H1 (cell line): ENCODE data around the gene ELOVL2.

Experiments
- BRCA1 ChIP-seq: IDR thresholded peaks from 2 replicates; pipeline ENCODE4 v1.6.1; 2012; ENCODE audit warnings: low read depth, low read length, improper control_type of control experiment
- CBX5 ChIP-seq: fragments of 300-800, 300-1000 bp; sonication (generic); IDR thresholded peaks from 2 replicates; pipeline ENCODE4 v1.7.1; 2016; ENCODE audit warnings: antibody characterized with exemption, low read length, low read depth
- CHD1 ChIP-seq: IDR thresholded peaks from 2 replicates; pipeline ENCODE4 v1.6.1; 2012; ENCODE audit warnings: low read depth, low read length, improper control_type of control experiment
- EGR1 ChIP-seq: IDR thresholded peaks from 2 replicates; pipeline ENCODE4 v1.6.1; 2011; ENCODE audit warnings: low read depth, low read length, borderline replicate concordance
- GTF2F1 ChIP-seq: IDR thresholded peaks from 2 replicates; pipeline ENCODE4 v1.6.1; 2012; ENCODE audit warnings: low read depth, low read length, improper control_type of control experiment, borderline replicate concordance
- NRF1 ChIP-seq: IDR thresholded peaks from 2 replicates; pipeline ENCODE4 v1.6.1; 2011; ENCODE audit warnings: mild to moderate bottlenecking, low read depth, low read length, improper control_type of control experiment
- RAD21 ChIP-seq, 2 experiments: IDR thresholded peaks in 1 of 2; conservative IDR thresholded peaks in 1 of 2; 2 replicates each; pipeline ENCODE4 v1.6.1; 2011; ENCODE audit warnings: low read depth in 2 of 2, low read length in 2 of 2, improper control_type of control experiment in 1 of 2, inconsistent platforms in 1 of 2, mild to moderate bottlenecking in 1 of 2, moderate library complexity in 1 of 2
- RXRA ChIP-seq: IDR thresholded peaks from 2 replicates; pipeline ENCODE4 v1.6.1; 2011; ENCODE audit warnings: low read depth, mild to moderate bottlenecking, low read length, moderate library complexity; ENCODE audit not compliant: insufficient read depth
- SP1 ChIP-seq: IDR thresholded peaks from 2 replicates; pipeline ENCODE4 v1.6.1; 2011; ENCODE audit warnings: low read depth, low read length
- TCF12 ChIP-seq: IDR thresholded peaks from 2 replicates; pipeline ENCODE4 v1.6.1; 2011; ENCODE audit warnings: low read depth, mild to moderate bottlenecking, low read length
- YY1 ChIP-seq: IDR thresholded peaks from 2 replicates; pipeline ENCODE4 v1.6.1; 2011; ENCODE audit warnings: low read depth, mild to moderate bottlenecking, low read length
- TF ChIP-seq, protein P1 (sequence below), 3 experiments: IDR thresholded peaks; 1 replicate in 2 of 3; 2 replicates in 1 of 3; pipeline versions ENCODE4 v1.5.1 to v1.6.1; 2011; ENCODE audit warnings: low read length in 3 of 3, mild to moderate bottlenecking in 3 of 3, inconsistent platforms in 2 of 3, low read depth in 1 of 3, moderate library complexity in 1 of 3; ENCODE audit not compliant: insufficient read depth in 1 of 3; ENCODE audit errors: control extremely low read depth in 1 of 3
- TF ChIP-seq, protein P2 (sequence below): IDR thresholded peaks from 2 replicates; pipeline ENCODE4 v1.6.1; 2012; ENCODE audit warnings: inconsistent platforms

DNA sequence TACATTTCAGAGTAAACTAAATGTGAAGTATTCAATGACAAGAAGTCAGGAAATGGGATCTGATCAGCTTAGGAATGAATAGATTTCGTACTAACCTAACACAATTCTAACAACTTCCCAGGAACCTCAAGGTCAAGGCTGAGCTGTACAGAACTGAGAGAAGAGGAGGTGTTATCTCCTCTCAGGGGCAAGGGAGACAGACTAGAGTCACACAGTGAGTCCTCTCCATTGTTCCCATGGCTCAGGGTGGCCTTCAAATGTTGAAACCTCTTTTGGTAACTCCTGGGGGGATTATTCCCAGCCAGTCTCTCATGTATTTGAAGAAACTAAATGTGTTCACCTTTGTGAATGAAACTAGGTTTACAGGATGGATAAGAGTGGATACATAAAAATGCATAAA is 27.7 kb downstream of the ELOVL2 start:
- TF ChIP-seq, protein P1, sequence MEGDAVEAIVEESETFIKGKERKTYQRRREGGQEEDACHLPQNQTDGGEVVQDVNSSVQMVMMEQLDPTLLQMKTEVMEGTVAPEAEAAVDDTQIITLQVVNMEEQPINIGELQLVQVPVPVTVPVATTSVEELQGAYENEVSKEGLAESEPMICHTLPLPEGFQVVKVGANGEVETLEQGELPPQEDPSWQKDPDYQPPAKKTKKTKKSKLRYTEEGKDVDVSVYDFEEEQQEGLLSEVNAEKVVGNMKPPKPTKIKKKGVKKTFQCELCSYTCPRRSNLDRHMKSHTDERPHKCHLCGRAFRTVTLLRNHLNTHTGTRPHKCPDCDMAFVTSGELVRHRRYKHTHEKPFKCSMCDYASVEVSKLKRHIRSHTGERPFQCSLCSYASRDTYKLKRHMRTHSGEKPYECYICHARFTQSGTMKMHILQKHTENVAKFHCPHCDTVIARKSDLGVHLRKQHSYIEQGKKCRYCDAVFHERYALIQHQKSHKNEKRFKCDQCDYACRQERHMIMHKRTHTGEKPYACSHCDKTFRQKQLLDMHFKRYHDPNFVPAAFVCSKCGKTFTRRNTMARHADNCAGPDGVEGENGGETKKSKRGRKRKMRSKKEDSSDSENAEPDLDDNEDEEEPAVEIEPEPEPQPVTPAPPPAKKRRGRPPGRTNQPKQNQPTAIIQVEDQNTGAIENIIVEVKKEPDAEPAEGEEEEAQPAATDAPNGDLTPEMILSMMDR (IDR thresholded peaks at IDR 0.05; ENCODE audit: control extremely low read depth in 1 of 3, insufficient read depth in 1 of 3, low read depth in 1 of 3, low read length in 3 of 3), result no peak
- TF ChIP-seq BRCA1 (no peak), RAD21 (IDR thresholded peaks at IDR 0.05 in 1 of 2, conservative IDR thresholded peaks at IDR 0.05 in 1 of 2; ENCODE audit: low read depth in 2 of 2, low read length in 2 of 2) (no peak), EGR1 (no peak), SP1 (no peak), NRF1 (no peak), YY1 (no peak), GTF2F1 (no peak), RXRA (no peak), CHD1 (no peak), CBX5 (no peak), TCF12 (no peak)
- TF ChIP-seq, protein P2, sequence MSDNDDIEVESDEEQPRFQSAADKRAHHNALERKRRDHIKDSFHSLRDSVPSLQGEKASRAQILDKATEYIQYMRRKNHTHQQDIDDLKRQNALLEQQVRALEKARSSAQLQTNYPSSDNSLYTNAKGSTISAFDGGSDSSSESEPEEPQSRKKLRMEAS, result no peak
